H9 (cell line): ENCODE measurements around the gene CNOT4. TPM values are rescaled to one million over a fixed set of nuclear protein-coding genes. Genes with fewer than 3 reads are reported as not detected.

ENCODE experiments used
- DNase-seq: peaks from one replicate; pipeline ENCODE4 v3.0.0-alpha.2; 2017
- H2AFZ ChIP-seq: one replicate; pipeline ENCODE4 v1.6.1; 2013; ENCODE audit warnings: mild to moderate bottlenecking, low read length, control low read depth, moderate library complexity
- H2AK5ac ChIP-seq: 2 replicates; pipeline ENCODE4 v1.6.1; 2013; ENCODE audit warnings: low read length, control low read depth, mixed read lengths; ENCODE audit not compliant: insufficient read length
- H2BK120ac ChIP-seq: one replicate; pipeline ENCODE4 v1.6.1; 2013; ENCODE audit warnings: low read depth, mild to moderate bottlenecking, low read length, control low read depth, inconsistent platforms; ENCODE audit not compliant: poor library complexity, severe bottlenecking
- H2BK12ac ChIP-seq: 2 replicates; pipeline ENCODE4 v1.6.1; 2013; ENCODE audit warnings: low read length, control low read depth, mixed read lengths, low read depth; ENCODE audit not compliant: insufficient read length
- H2BK15ac ChIP-seq: 2 replicates; pipeline ENCODE4 v1.6.1; 2013; ENCODE audit warnings: low read depth, low read length, control low read depth
- H2BK20ac ChIP-seq: one replicate; pipeline ENCODE4 v1.6.1; 2013; ENCODE audit warnings: low read depth, mild to moderate bottlenecking, low read length, control low read depth, inconsistent platforms; ENCODE audit not compliant: poor library complexity, severe bottlenecking
- H2BK5ac ChIP-seq: 2 replicates; pipeline ENCODE4 v1.6.1; 2013; ENCODE audit warnings: low read length, control low read depth, mixed read lengths; ENCODE audit not compliant: insufficient read length
- H3K14ac ChIP-seq: 2 replicates; pipeline ENCODE4 v1.6.1; 2013; ENCODE audit warnings: low read length, control low read depth; ENCODE audit not compliant: insufficient read depth
- H3K18ac ChIP-seq: 2 replicates; pipeline ENCODE4 v1.6.1; 2013; ENCODE audit warnings: low read depth, mild to moderate bottlenecking, mixed read lengths, low read length, control low read depth; ENCODE audit not compliant: insufficient read length
- H3K23ac ChIP-seq: 2 replicates; pipeline ENCODE4 v1.6.1; 2013; ENCODE audit warnings: low read length, control low read depth, mixed read lengths, low read depth; ENCODE audit not compliant: insufficient read length
- H3K23me2 ChIP-seq: 2 replicates; pipeline ENCODE4 v1.6.1; 2013; ENCODE audit warnings: low read depth, mild to moderate bottlenecking, mixed read lengths, low read length, control low read depth; ENCODE audit not compliant: insufficient read length, poor library complexity, severe bottlenecking
- H3K27ac ChIP-seq: 2 replicates; pipeline ENCODE4 v1.5.1; 2013; ENCODE audit warnings: low read length, control low read depth, mixed read lengths, low read depth; ENCODE audit not compliant: insufficient read length
- H3K27me3 ChIP-seq: 2 replicates; pipeline ENCODE4 v1.6.1; 2013; ENCODE audit warnings: low read length, control low read depth, inconsistent platforms; ENCODE audit not compliant: insufficient read depth
- H3K4ac ChIP-seq: 2 replicates; pipeline ENCODE4 v1.6.1; 2013; ENCODE audit warnings: low read depth, mild to moderate bottlenecking, control low read depth, inconsistent platforms, low read length, moderate library complexity
- H3K4me1 ChIP-seq: 2 replicates; pipeline ENCODE4 v1.6.1; 2013; ENCODE audit warnings: low read length, control low read depth, inconsistent platforms; ENCODE audit not compliant: insufficient read depth
- H3K4me2 ChIP-seq: 2 replicates; pipeline ENCODE4 v1.6.1; 2013; ENCODE audit warnings: low read length, control low read depth, mixed read lengths; ENCODE audit not compliant: insufficient read length, insufficient read depth
- H3K56ac ChIP-seq: 2 replicates; pipeline ENCODE4 v1.6.1; 2013; ENCODE audit warnings: low read depth, mild to moderate bottlenecking, mixed read lengths, low read length, control low read depth; ENCODE audit not compliant: insufficient read length
- H3K79me1 ChIP-seq: 2 replicates; pipeline ENCODE4 v1.6.1; 2013; ENCODE audit warnings: low read depth, mild to moderate bottlenecking, moderate library complexity, low read length, control low read depth, inconsistent platforms; ENCODE audit not compliant: insufficient read depth, poor library complexity, severe bottlenecking
- H3K79me2 ChIP-seq: 2 replicates; pipeline ENCODE4 v1.6.1; 2013; ENCODE audit warnings: low read length, control low read depth, inconsistent platforms; ENCODE audit not compliant: insufficient read depth
- H3K9ac ChIP-seq: 2 replicates; pipeline ENCODE4 v1.6.1; 2013; ENCODE audit warnings: low read length, control low read depth, mixed read lengths; ENCODE audit not compliant: insufficient read length; ENCODE audit errors: extremely low read depth
- H3K9me3 ChIP-seq: one replicate; pipeline ENCODE4 v1.6.1; 2013; ENCODE audit warnings: low read depth, low read length, inconsistent platforms; ENCODE audit not compliant: control insufficient read depth
- H3T11ph ChIP-seq: one replicate; pipeline ENCODE4 v1.6.1; 2013; ENCODE audit warnings: mild to moderate bottlenecking, low read length, control low read depth, inconsistent platforms
- H4K20me1 ChIP-seq: one replicate; pipeline ENCODE4 v1.6.1; 2013; ENCODE audit not compliant: control insufficient read depth, insufficient read length, insufficient read depth
- H4K5ac ChIP-seq: 2 replicates; pipeline ENCODE4 v1.6.1; 2013; ENCODE audit warnings: low read depth, mild to moderate bottlenecking, mixed read lengths, low read length, control low read depth; ENCODE audit not compliant: insufficient read length
- H4K8ac ChIP-seq: replicated peaks from 2 replicates; pipeline ENCODE4 v1.6.1; 2013; ENCODE audit warnings: low read length, control low read depth, mixed read lengths, low read depth; ENCODE audit not compliant: insufficient read length
- H4K91ac ChIP-seq: 2 replicates; pipeline ENCODE4 v1.6.1; 2013; ENCODE audit warnings: low read depth, mild to moderate bottlenecking, moderate library complexity, mixed read lengths, low read length, control low read depth; ENCODE audit not compliant: insufficient read length
- H3K27ac Mint-ChIP-seq, 3 experiments: 2 replicates in 2 of 3; 3 replicates in 1 of 3; pipeline ENCODE4 v1.8.0; 2020 to 2021; ENCODE audit warnings: mixed read lengths in 3 of 3, mild to moderate bottlenecking in 1 of 3, moderate library complexity in 1 of 3
- H3K27me3 Mint-ChIP-seq: 2 replicates; pipeline ENCODE4 v1.8.0; 2021; ENCODE audit warnings: low read depth, mild to moderate bottlenecking, moderate library complexity, mixed read lengths
- H3K36me3 Mint-ChIP-seq, 3 experiments: 2 replicates in 2 of 3; 3 replicates in 1 of 3; pipeline ENCODE4 v1.8.0; 2020 to 2021; ENCODE audit warnings: low read depth in 3 of 3, mixed read lengths in 3 of 3; ENCODE audit not compliant: insufficient read depth in 1 of 3
- H3K4me1 Mint-ChIP-seq, 2 experiments: 2 replicates each; pipeline ENCODE4 v1.8.0; 2020; ENCODE audit warnings: mixed read lengths in 2 of 2
- H3K4me3 Mint-ChIP-seq, 2 experiments: 2 replicates in 1 of 2; 3 replicates in 1 of 2; pipeline ENCODE4 v1.8.0; 2020 to 2021; ENCODE audit warnings: mild to moderate bottlenecking in 2 of 2, mixed read lengths in 2 of 2, moderate library complexity in 1 of 2
- H3K9me3 Mint-ChIP-seq, 2 experiments: 2 replicates in 1 of 2; 3 replicates in 1 of 2; pipeline ENCODE4 v1.8.0; 2020; ENCODE audit warnings: mild to moderate bottlenecking in 2 of 2, mixed read lengths in 2 of 2, moderate library complexity in 1 of 2
- WGBS: extraction: QIAGEN DNeasy Blood & Tissue Kit; methylation state at CpG from one replicate; pipeline ENCODE4 v1.1.7; 2013; ENCODE audit warnings: missing lambda C conversion rate, low lambda C conversion rate, mixed read lengths; ENCODE audit not compliant: insufficient read length; ENCODE audit errors: extremely low coverage; 5-methylcytosine and 5-hydroxymethylcytosine counted together
- total RNA-seq: library from RNA; stranded (reverse); gene quantifications from 2 replicates; pipeline ENCODE4 v1.2.1, GENCODE V29; 2021
- TF ChIP-seq, protein P1 (sequence below): fragments of 200-600 bp; sonication (generic); conservative IDR thresholded peaks from 3 replicates; pipeline ENCODE4 v1.8.0; 2021; ENCODE audit warnings: antibody characterized with exemption, mild to moderate bottlenecking

Gene CNOT4
- total RNA-seq, 1 experiment from 2014 or later, result 27.4 TPM

DNA sequence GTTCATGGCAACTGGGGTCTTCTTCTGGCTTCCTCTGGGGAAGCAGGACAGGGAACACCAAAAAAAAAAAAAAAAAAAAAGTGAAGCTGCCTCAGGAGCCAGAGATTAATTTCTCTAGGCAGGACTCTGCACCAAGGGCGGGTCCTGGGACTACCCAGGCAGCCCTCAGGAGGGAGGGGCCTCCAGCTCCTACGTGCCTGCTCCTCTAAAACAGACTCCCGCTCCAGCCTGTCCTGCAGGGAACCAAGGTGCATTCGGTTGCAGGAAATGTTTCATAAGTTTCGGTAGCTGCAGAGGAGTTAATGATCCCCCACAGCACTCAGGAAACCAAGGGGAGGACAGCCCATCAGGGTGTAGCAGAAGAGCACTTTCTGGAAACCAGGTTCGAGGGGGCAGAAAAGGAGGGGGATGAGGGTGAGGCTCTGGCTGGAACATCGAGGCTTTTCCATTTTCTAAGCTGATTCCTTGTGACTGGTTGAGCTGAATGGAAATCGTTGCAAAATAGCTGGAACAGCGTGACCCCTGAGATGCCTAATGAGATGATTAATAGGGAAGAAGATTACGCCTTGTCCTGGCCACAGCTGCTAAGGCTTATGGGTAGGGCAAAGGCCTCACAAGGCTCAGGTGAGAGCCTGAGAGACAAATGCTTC lies 192.1 kb downstream of the CNOT4 start:
- Histone ChIP-seq H3K79me1 (no peaks in the 10 kb centered on the region), H3K56ac (no peak overlapping the region), H2BK12ac (no peak overlapping the region), H3K18ac (no peak overlapping the region), H3K9ac (no peak overlapping the region), H3K27me3 (no peaks in the 10 kb centered on the region), H4K20me1 (no peaks in the 10 kb centered on the region), H3K4me1 (no peaks in the 10 kb centered on the region), H3K79me2 (no peaks in the 10 kb centered on the region), H3K23ac (no peak overlapping the region), H3K4me2 (no peak overlapping the region), H2BK120ac (no peak overlapping the region), H3K9me3 (no peaks in the 10 kb centered on the region), H2BK15ac (no peak overlapping the region), H3K27ac (no peak overlapping the region), H3T11ph (no peak overlapping the region), H4K5ac (no peak overlapping the region), H2AFZ (no peak overlapping the region), H4K8ac (no peak overlapping the region), H3K14ac (no peak overlapping the region), H2AK5ac (no peak overlapping the region), H3K4ac (no peak overlapping the region), H2BK5ac (no peak overlapping the region), H2BK20ac (no peak overlapping the region), H3K23me2 (no peaks in the 10 kb centered on the region), H4K91ac (no peak overlapping the region)
- Mint-ChIP-seq H3K27me3 (no peaks in the 10 kb centered on the region; the same call in none of the 2 replicates), H3K27ac (no peak overlapping the region), H3K9me3 (no peaks in the 10 kb centered on the region), H3K36me3 (no peaks in the 10 kb centered on the region), H3K4me1 (peaks cover 0 to 4% of the 10 kb centered on the region in 2 experiments; a peak in 2 of 4 replicates), H3K4me3 (no peak overlapping the region)
- DNase-seq, result no peak
- TF ChIP-seq, protein P1, sequence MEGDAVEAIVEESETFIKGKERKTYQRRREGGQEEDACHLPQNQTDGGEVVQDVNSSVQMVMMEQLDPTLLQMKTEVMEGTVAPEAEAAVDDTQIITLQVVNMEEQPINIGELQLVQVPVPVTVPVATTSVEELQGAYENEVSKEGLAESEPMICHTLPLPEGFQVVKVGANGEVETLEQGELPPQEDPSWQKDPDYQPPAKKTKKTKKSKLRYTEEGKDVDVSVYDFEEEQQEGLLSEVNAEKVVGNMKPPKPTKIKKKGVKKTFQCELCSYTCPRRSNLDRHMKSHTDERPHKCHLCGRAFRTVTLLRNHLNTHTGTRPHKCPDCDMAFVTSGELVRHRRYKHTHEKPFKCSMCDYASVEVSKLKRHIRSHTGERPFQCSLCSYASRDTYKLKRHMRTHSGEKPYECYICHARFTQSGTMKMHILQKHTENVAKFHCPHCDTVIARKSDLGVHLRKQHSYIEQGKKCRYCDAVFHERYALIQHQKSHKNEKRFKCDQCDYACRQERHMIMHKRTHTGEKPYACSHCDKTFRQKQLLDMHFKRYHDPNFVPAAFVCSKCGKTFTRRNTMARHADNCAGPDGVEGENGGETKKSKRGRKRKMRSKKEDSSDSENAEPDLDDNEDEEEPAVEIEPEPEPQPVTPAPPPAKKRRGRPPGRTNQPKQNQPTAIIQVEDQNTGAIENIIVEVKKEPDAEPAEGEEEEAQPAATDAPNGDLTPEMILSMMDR, result no peak
- no CpG with 5 or more reads among the region's 10 CpGs for WGBS
